Thyroid gland (tissue), 4 donors: ENCODE measurements around the gene IQGAP2.

Experiments used
- POLR2A ChIP-seq, 2 donors: fragments of 450-650 bp; IDR thresholded peaks; one replicate each; pipeline ENCODE4 v1.6.1; 2017; ENCODE audit warnings: antibody characterized with exemption in 2 of 2, mild to moderate bottlenecking in 2 of 2, moderate library complexity in 1 of 2
- TF ChIP-seq, protein P1 (sequence below), 6 experiments: fragments of 200-600 bp in 3 of 6; fragments of 450-650 bp in 3 of 6; sonication (generic) in 3 of 6; IDR thresholded peaks; one replicate each; pipeline ENCODE4 v1.5.1; 2016 to 2019; ENCODE audit warnings: antibody characterized with exemption in 6 of 6, mild to moderate bottlenecking in 2 of 6, inconsistent platforms in 1 of 6, moderate library complexity in 1 of 6

DNA sequence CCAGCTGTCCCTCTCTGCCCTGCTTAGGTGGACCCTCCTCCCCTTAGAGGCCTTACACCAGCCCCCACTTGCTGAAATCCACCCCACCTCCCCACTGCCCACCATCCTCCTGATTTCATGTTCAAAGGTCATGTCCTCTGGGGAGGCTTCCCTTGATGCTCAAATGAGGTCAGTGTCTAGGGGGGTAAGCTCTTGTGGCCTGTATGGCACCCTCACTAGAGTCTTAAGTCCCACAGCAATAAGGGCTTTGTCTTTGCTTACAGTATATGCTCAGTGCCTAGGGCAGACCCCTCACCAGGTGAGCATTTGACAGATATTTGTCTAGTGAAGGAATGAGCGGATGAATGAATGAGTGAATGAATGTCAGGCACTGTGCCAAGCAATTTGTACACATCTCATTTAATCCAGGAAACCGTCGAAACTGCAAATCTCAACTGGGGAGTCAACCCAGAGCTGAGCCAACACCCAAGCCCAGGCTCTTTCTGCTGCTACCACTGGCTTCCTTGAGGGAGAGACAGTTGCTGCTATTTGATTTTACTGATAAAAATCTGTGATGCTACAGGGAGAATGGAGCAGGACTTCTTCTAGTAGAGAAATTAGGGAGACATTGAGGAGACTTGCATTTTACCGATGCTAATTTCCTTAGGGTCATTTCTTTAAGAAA, 101.9 kb downstream of the IQGAP2 start:
- TF ChIP-seq POLR2A (IDR thresholded peaks at IDR 0.05), result no peak
- TF ChIP-seq, protein P1, sequence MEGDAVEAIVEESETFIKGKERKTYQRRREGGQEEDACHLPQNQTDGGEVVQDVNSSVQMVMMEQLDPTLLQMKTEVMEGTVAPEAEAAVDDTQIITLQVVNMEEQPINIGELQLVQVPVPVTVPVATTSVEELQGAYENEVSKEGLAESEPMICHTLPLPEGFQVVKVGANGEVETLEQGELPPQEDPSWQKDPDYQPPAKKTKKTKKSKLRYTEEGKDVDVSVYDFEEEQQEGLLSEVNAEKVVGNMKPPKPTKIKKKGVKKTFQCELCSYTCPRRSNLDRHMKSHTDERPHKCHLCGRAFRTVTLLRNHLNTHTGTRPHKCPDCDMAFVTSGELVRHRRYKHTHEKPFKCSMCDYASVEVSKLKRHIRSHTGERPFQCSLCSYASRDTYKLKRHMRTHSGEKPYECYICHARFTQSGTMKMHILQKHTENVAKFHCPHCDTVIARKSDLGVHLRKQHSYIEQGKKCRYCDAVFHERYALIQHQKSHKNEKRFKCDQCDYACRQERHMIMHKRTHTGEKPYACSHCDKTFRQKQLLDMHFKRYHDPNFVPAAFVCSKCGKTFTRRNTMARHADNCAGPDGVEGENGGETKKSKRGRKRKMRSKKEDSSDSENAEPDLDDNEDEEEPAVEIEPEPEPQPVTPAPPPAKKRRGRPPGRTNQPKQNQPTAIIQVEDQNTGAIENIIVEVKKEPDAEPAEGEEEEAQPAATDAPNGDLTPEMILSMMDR (IDR thresholded peaks at IDR 0.05), result no peak
